Neural cell (in vitro differentiated cells): Measurements from ENCODE around the gene REM2.

Source experiments
- EP300 ChIP-seq: fragments of 450-650 bp; conservative IDR thresholded peaks from 2 replicates; pipeline ENCODE4 v1.6.1; 2014; ENCODE audit warnings: antibody characterized with exemption, mild to moderate bottlenecking, moderate library complexity; ENCODE audit not compliant: poor library complexity, severe bottlenecking
- EZH2 ChIP-seq: fragments of 200-600, 300-800 bp; shearing (Covaris generic), sonication (generic); IDR thresholded peaks from 2 replicates; pipeline ENCODE4 v1.6.1; 2014; ENCODE audit warnings: antibody characterized with exemption, low read length, borderline replicate concordance, mild to moderate bottlenecking; ENCODE audit not compliant: insufficient read depth, poor library complexity, severe bottlenecking
- MXI1 ChIP-seq: fragments of 450-650 bp; conservative IDR thresholded peaks from 2 replicates; pipeline ENCODE4 v1.6.1; 2014; ENCODE audit warnings: antibody characterized with exemption, mild to moderate bottlenecking; ENCODE audit not compliant: poor library complexity, severe bottlenecking
- POLR2AphosphoS5 ChIP-seq: IDR thresholded peaks from 2 replicates; pipeline ENCODE4 v1.6.1; 2012
- RAD21 ChIP-seq: fragments of 450-650 bp; conservative IDR thresholded peaks from 2 replicates; pipeline ENCODE4 v1.6.1; 2014; ENCODE audit warnings: antibody characterized with exemption, mild to moderate bottlenecking, moderate library complexity
- SMC3 ChIP-seq: fragments of 450-650 bp; conservative IDR thresholded peaks from 2 replicates; pipeline ENCODE4 v1.6.1; 2014; ENCODE audit warnings: antibody characterized with exemption, mild to moderate bottlenecking, moderate library complexity; ENCODE audit not compliant: poor library complexity
- TAF1 ChIP-seq: IDR thresholded peaks from 2 replicates; pipeline ENCODE4 v1.6.1; 2012; ENCODE audit warnings: low read depth
- TF ChIP-seq, protein P1 (sequence below): fragments of 450-650 bp; IDR thresholded peaks from 2 replicates; pipeline ENCODE4 v1.5.1; 2014; ENCODE audit warnings: antibody characterized with exemption, mild to moderate bottlenecking, moderate library complexity; ENCODE audit not compliant: poor library complexity, severe bottlenecking
- TF ChIP-seq, protein P2 (sequence below): IDR thresholded peaks from 2 replicates; pipeline ENCODE4 v1.6.1; 2012; ENCODE audit warnings: borderline replicate concordance

DNA sequence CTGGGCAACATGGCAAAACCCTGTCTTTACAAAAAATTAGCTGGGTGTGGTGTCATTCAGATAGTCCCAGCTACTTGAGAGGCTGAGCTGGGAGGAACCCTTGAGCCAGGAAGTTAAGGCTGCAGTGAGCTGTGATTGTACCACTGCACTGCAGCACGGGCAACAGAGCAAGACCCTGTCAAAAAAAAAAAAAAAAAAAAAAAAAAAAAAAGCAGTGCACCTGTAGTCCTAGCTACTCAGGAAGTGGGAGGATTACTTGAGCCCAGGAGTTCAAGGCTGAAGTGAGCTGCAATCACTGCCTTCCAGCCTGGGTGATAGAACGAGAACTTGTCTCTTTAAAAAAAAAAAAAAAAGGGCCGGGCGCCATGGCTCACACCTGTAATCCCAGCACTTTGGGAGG is 5.6 kb downstream of the REM2 start:
- TF ChIP-seq EZH2 (no peak), EP300 (no peak), POLR2AphosphoS5 (no peak), TAF1 (no peak), SMC3 (no peak), MXI1 (no peak), RAD21 (no peak)
- TF ChIP-seq, protein P1, sequence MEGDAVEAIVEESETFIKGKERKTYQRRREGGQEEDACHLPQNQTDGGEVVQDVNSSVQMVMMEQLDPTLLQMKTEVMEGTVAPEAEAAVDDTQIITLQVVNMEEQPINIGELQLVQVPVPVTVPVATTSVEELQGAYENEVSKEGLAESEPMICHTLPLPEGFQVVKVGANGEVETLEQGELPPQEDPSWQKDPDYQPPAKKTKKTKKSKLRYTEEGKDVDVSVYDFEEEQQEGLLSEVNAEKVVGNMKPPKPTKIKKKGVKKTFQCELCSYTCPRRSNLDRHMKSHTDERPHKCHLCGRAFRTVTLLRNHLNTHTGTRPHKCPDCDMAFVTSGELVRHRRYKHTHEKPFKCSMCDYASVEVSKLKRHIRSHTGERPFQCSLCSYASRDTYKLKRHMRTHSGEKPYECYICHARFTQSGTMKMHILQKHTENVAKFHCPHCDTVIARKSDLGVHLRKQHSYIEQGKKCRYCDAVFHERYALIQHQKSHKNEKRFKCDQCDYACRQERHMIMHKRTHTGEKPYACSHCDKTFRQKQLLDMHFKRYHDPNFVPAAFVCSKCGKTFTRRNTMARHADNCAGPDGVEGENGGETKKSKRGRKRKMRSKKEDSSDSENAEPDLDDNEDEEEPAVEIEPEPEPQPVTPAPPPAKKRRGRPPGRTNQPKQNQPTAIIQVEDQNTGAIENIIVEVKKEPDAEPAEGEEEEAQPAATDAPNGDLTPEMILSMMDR, result no peak
- TF ChIP-seq, protein P2, sequence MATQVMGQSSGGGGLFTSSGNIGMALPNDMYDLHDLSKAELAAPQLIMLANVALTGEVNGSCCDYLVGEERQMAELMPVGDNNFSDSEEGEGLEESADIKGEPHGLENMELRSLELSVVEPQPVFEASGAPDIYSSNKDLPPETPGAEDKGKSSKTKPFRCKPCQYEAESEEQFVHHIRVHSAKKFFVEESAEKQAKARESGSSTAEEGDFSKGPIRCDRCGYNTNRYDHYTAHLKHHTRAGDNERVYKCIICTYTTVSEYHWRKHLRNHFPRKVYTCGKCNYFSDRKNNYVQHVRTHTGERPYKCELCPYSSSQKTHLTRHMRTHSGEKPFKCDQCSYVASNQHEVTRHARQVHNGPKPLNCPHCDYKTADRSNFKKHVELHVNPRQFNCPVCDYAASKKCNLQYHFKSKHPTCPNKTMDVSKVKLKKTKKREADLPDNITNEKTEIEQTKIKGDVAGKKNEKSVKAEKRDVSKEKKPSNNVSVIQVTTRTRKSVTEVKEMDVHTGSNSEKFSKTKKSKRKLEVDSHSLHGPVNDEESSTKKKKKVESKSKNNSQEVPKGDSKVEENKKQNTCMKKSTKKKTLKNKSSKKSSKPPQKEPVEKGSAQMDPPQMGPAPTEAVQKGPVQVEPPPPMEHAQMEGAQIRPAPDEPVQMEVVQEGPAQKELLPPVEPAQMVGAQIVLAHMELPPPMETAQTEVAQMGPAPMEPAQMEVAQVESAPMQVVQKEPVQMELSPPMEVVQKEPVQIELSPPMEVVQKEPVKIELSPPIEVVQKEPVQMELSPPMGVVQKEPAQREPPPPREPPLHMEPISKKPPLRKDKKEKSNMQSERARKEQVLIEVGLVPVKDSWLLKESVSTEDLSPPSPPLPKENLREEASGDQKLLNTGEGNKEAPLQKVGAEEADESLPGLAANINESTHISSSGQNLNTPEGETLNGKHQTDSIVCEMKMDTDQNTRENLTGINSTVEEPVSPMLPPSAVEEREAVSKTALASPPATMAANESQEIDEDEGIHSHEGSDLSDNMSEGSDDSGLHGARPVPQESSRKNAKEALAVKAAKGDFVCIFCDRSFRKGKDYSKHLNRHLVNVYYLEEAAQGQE, result no peak
